Measurements from ENCODE around the gene EPB41L2.

Gene EPB41L2

GRCh38 chr6:130885392-130886192, 177.5 kb downstream of the EPB41L2 start:
- Histone ChIP-seq H4K20me1 (ENCODE audit: insufficient read depth) (no peaks in the 10 kb centered on the region), H3K27me3 (ENCODE audit: insufficient read depth, low read depth) (no peaks in the 10 kb centered on the region), H3K9ac (no peak overlapping the region), H2AFZ (ENCODE audit: low read depth) (no peak overlapping the region), H3K4me1 (ENCODE audit: low read depth, poor library complexity, severe bottlenecking) (peaks cover 11% of the 10 kb centered on the region), H3K4me2 (no peak overlapping the region), H3K27ac (no peak overlapping the region), H3K4me3 (IDR thresholded peaks at IDR 0.05; ENCODE audit: insufficient read depth, low read depth, low read length) (no peak overlapping the region), H3K79me2 (ENCODE audit: insufficient read depth, low read depth) (no peaks in the 10 kb centered on the region), H3K36me3 (ENCODE audit: insufficient read depth) (no peaks in the 10 kb centered on the region)
- TF ChIP-seq CTCF (conservative IDR thresholded peaks at IDR 0.05; ENCODE audit: low read depth, low read length), result peak; percentile 90

- no peak overlapping the region for H3K27ac ChIP-seq
- no peaks in the 10 kb centered on the region for H3K27me3 ChIP-seq (ENCODE audit: insufficient read depth, low read depth)
- H3K9ac ChIP-seq, result no peak overlapping the region
- no peak overlapping the region for H3K4me2 ChIP-seq
- no peak overlapping the region for H2AFZ ChIP-seq (ENCODE audit: low read depth)
- peaks cover 11% of the 10 kb centered on the region for H3K4me1 ChIP-seq (ENCODE audit: low read depth, poor library complexity, severe bottlenecking)
- H4K20me1 ChIP-seq (ENCODE audit: insufficient read depth), result no peaks in the 10 kb centered on the region
- H3K79me2 ChIP-seq (ENCODE audit: insufficient read depth, low read depth), result no peaks in the 10 kb centered on the region
- no peak overlapping the region for H3K4me3 ChIP-seq (IDR thresholded peaks at IDR 0.05; ENCODE audit: insufficient read depth, low read depth, low read length)
- H3K36me3 ChIP-seq (ENCODE audit: insufficient read depth), result no peaks in the 10 kb centered on the region
- no peak for TF ChIP-seq CTCF (conservative IDR thresholded peaks at IDR 0.05; ENCODE audit: low read depth, low read length)
Measured at GRCh38 chr6:130882370-130882769, 180.7 kb downstream of the EPB41L2 start.

- no peak for TF ChIP-seq CTCF (conservative IDR thresholded peaks at IDR 0.05; ENCODE audit: low read depth, low read length)
- no peak overlapping the region for H3K9ac ChIP-seq
- H3K4me2 ChIP-seq, result no peak overlapping the region
- peaks cover 11% of the 10 kb centered on the region for H3K4me1 ChIP-seq (ENCODE audit: low read depth, poor library complexity, severe bottlenecking)
- H4K20me1 ChIP-seq (ENCODE audit: insufficient read depth), result no peaks in the 10 kb centered on the region
- H2AFZ ChIP-seq (ENCODE audit: low read depth), result no peak overlapping the region
- H3K4me3 ChIP-seq (IDR thresholded peaks at IDR 0.05; ENCODE audit: insufficient read depth, low read depth, low read length), result no peak overlapping the region
- H3K79me2 ChIP-seq (ENCODE audit: insufficient read depth, low read depth), result no peaks in the 10 kb centered on the region
- no peak overlapping the region for H3K27ac ChIP-seq
- no peaks in the 10 kb centered on the region for H3K27me3 ChIP-seq (ENCODE audit: insufficient read depth, low read depth)
- no peaks in the 10 kb centered on the region for H3K36me3 ChIP-seq (ENCODE audit: insufficient read depth)
Measured at GRCh38 chr6:130879826-130880225, 183.2 kb downstream of the EPB41L2 start.

GRCh38 chr6:130873746-130874145, 189.3 kb downstream of the EPB41L2 start:
- no peaks in the 10 kb centered on the region for H3K79me2 ChIP-seq (ENCODE audit: insufficient read depth, low read depth)

More at GRCh38 chr6:130873746-130874145, 189.3 kb downstream of the EPB41L2 start:
- H4K20me1 ChIP-seq (ENCODE audit: insufficient read depth), result no peaks in the 10 kb centered on the region
- H3K27ac ChIP-seq, result no peak overlapping the region
- H3K27me3 ChIP-seq (ENCODE audit: insufficient read depth, low read depth), result no peaks in the 10 kb centered on the region
- no peak overlapping the region for H3K9ac ChIP-seq
- no peak overlapping the region for H2AFZ ChIP-seq (ENCODE audit: low read depth)
- peaks cover 36% of the 10 kb centered on the region for H3K4me1 ChIP-seq (ENCODE audit: low read depth, poor library complexity, severe bottlenecking)
- no peak overlapping the region for H3K4me3 ChIP-seq (IDR thresholded peaks at IDR 0.05; ENCODE audit: insufficient read depth, low read depth, low read length)
- H3K4me2 ChIP-seq, result no peak overlapping the region
- no peak for TF ChIP-seq CTCF (conservative IDR thresholded peaks at IDR 0.05; ENCODE audit: low read depth, low read length)
- H3K36me3 ChIP-seq (ENCODE audit: insufficient read depth), result no peaks in the 10 kb centered on the region

Measured in KMS-11 (cell line).